ENCODE results near the gene ACOXL.

Gene ACOXL

DNA sequence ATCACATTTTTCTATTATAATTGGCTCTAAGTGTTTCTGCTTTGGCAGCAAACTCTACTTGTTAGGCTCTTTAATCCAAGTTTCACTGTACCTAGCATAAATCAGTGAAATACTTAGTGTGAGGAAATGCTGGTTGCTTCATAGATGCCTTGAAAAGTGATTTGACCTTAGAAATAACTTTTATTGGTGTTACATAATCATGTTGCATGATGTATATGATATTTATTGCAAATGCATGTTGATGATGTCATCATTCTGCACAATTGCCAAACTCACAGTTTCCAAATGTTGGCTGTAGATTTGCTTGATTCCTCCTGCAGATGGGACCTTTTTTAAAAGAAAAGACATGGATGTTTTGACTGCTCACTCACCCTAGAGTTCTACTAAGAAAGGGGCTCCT, 250.8 kb downstream of the ACOXL start:
- H3K27ac Mint-ChIP-seq, result no peak overlapping the region
- no peaks in the 10 kb centered on the region for H3K9me3 Mint-ChIP-seq
- no peak for DNase-seq
- no peaks in the 10 kb centered on the region for H3K36me3 Mint-ChIP-seq (ENCODE audit: low read depth)
- TF ChIP-seq, protein P1, sequence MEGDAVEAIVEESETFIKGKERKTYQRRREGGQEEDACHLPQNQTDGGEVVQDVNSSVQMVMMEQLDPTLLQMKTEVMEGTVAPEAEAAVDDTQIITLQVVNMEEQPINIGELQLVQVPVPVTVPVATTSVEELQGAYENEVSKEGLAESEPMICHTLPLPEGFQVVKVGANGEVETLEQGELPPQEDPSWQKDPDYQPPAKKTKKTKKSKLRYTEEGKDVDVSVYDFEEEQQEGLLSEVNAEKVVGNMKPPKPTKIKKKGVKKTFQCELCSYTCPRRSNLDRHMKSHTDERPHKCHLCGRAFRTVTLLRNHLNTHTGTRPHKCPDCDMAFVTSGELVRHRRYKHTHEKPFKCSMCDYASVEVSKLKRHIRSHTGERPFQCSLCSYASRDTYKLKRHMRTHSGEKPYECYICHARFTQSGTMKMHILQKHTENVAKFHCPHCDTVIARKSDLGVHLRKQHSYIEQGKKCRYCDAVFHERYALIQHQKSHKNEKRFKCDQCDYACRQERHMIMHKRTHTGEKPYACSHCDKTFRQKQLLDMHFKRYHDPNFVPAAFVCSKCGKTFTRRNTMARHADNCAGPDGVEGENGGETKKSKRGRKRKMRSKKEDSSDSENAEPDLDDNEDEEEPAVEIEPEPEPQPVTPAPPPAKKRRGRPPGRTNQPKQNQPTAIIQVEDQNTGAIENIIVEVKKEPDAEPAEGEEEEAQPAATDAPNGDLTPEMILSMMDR (IDR thresholded peaks at IDR 0.05), result no peak
- H3K4me3 Mint-ChIP-seq, result no peak overlapping the region
- peaks cover 7% of the 10 kb centered on the region for H3K27me3 Mint-ChIP-seq (ENCODE audit: low read depth, poor library complexity)
- H3K4me1 Mint-ChIP-seq, result peaks cover 13% of the 10 kb centered on the region

DNA sequence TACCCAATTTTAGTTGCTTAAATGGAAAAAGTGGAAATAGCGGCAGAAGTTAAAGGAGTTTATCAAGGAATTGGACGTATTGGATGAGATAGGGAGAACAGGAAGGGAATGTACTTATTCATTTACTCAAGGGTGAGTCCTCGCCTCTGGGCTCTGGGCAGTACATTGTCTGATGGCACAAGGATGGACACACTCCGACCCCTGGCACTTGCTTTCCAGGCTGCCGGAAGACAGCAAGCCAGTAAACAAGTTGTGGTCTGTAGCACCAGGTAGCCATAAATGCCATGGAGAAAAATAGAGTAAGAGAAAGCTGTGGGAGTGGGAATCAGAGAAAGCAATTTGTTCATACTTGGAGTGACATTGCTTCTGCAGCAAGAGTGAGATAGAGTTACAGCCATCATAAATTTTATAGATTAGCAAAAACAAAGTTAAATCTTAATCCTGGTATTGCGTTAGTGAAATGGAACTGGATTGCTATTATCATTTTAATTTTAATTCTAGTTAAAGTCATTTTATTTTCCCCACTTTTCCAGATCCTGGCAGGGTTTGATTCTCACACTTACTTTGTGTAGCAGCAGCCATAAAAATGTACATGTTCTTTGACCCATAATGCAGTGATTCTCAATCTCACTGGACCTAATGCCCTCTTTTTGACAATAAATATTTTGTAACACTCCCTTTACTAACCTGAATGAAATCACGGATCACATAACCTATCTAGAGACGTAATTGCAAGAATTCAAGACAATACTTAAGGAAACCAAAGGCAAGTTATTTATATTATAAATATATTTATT, 252.5 kb downstream of the ACOXL start:
- no peaks in the 10 kb centered on the region for H3K36me3 Mint-ChIP-seq (ENCODE audit: low read depth)
- no peak overlapping the region for H3K4me3 Mint-ChIP-seq
- peaks cover 11% of the 10 kb centered on the region for H3K9me3 Mint-ChIP-seq

DNA sequence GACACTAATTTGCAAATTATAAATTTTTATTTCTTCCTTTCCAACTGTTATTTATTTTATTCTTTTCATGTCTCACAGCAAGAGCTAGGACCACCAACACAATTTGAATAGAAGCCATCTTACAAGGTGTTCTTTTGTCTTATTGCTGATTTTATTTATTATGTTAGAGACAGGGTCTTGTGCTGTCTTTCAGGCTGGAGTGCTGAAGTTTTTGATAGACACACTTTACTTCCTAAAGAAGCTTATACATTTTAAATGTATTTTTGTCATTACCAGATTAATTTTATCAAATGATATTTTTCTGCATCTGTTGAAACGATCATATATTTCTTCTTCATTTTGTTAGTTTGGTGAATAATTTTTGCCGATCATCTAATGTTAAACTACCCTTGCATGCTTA, 258.1 kb downstream of the ACOXL start:
- TF ChIP-seq, protein P1 (IDR thresholded peaks at IDR 0.05), result no peak
- Mint-ChIP-seq H3K4me1 (peaks cover 9% of the 10 kb centered on the region), H3K4me3 (no peak overlapping the region), H3K9me3 (peaks cover 30% of the 10 kb centered on the region), H3K36me3 (ENCODE audit: low read depth) (peaks cover 14% of the 10 kb centered on the region), H3K27ac (no peak overlapping the region), H3K27me3 (ENCODE audit: low read depth, poor library complexity) (no peaks in the 10 kb centered on the region)
- DNase-seq, result no peak

More for the DNA sequence above, 252.5 kb downstream of the ACOXL start:
- no peak overlapping the region for H3K27ac Mint-ChIP-seq
- no peak for DNase-seq
- H3K4me1 Mint-ChIP-seq, result peaks cover 13% of the 10 kb centered on the region
- TF ChIP-seq, protein P1 (IDR thresholded peaks at IDR 0.05), result no peak
- peaks cover 7% of the 10 kb centered on the region for H3K27me3 Mint-ChIP-seq (ENCODE audit: low read depth, poor library complexity)

DNA sequence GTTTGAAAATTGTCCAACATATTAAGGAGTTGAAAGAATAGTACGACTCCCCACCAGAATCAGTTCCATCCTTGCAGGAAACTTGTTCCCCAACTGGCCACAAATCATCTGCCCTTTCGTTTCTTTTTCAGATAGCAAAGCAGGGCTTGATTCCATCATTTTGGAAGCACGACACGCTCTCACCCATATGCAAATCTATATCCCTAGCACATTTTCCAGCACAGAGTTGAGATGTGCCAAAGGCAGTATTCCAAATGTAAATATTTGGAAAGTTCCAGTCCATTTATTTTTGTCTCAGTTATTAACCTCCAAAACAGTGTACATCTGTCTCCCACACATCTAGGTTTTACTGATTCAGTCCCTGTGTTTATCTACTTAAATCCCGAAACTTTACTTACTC, 259.5 kb downstream of the ACOXL start:
- TF ChIP-seq, protein P1 (IDR thresholded peaks at IDR 0.05), result no peak
- peaks cover 4% of the 10 kb centered on the region for H3K27me3 Mint-ChIP-seq (ENCODE audit: low read depth, poor library complexity)
- no peak for DNase-seq
- H3K4me1 Mint-ChIP-seq, result peaks cover 8% of the 10 kb centered on the region
- H3K4me3 Mint-ChIP-seq, result no peak overlapping the region
- peaks cover 14% of the 10 kb centered on the region for H3K36me3 Mint-ChIP-seq (ENCODE audit: low read depth)
- peaks cover 30% of the 10 kb centered on the region for H3K9me3 Mint-ChIP-seq
- H3K27ac Mint-ChIP-seq, result peak overlapping the region; percentile 91

DNA sequence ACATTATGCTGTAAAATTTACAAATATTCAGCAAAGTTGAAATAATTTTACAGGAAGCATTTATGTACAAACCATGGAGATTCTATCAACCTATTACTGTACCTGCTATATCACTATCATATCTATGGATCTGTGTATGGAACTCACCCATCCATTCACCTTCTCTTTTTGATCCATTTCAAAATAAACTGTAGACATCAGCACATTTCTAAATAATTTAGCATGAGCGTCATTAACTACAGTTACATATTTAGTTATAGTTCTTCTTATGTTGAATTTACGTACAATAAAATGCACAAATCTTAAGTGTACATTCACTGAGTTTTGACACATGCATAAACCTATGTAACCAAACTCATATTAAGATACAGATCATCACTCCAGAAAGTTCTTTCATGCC, 260.5 kb downstream of the ACOXL start:
- H3K4me3 Mint-ChIP-seq, result no peak overlapping the region
- no peak for DNase-seq
- peaks cover 30% of the 10 kb centered on the region for H3K9me3 Mint-ChIP-seq
- H3K27ac Mint-ChIP-seq, result no peak overlapping the region
- TF ChIP-seq, protein P1 (IDR thresholded peaks at IDR 0.05), result no peak
- peaks cover 7% of the 10 kb centered on the region for H3K27me3 Mint-ChIP-seq (ENCODE audit: low read depth, poor library complexity)
- H3K36me3 Mint-ChIP-seq (ENCODE audit: low read depth), result peaks cover 14% of the 10 kb centered on the region
- H3K4me1 Mint-ChIP-seq, result peaks cover 8% of the 10 kb centered on the region

Measured in nephron progenitor cell (in vitro differentiated cells).